NCI-H187 treated with DMSO at 0.1 percent for 48 hours (cell line): ENCODE results near the gene SEC22A.
A peak's percentile ranks its signal among the peaks of the same experiment; 100 is the strongest.
"Not testable (repeated sequence)": the region's sequence is repeated elsewhere in the genome, so short reads cannot be mapped to it uniquely, and the experiment has no call there.

Source experiments
- DNase-seq: peaks from one replicate; lab custom pipeline; 2025; lab: John Stamatoyannopoulos, UW

The SEC22A gene

GRCh38 chr3:123180791-123181190, 21.0 kb upstream of the SEC22A start:
- no peak for DNase-seq

- no peak for DNase-seq
Observed at GRCh38 chr3:123186695-123187094, 15.0 kb upstream of the SEC22A start.

GRCh38 chr3:123188058-123188457, 13.7 kb upstream of the SEC22A start:
- DNase-seq, result no peak

- no peak for DNase-seq
Observed at GRCh38 chr3:123193448-123194101, 8.2 kb upstream of the SEC22A start.

- no peak for DNase-seq
Observed at GRCh38 chr3:123194552-123194951, 7.2 kb upstream of the SEC22A start.

GRCh38 chr3:123198372-123198771, 3.4 kb upstream of the SEC22A start:
- DNase-seq, result no peak

- DNase-seq, result no peak
Observed at GRCh38 chr3:123201223-123201556, 553 bp upstream of the SEC22A start.

GRCh38 chr3:123202451-123202850, 708 bp downstream of the SEC22A start:
- DNase-seq, result no peak

GRCh38 chr3:123218990-123219389, 17.2 kb downstream of the SEC22A start:
- DNase-seq, result no peak

GRCh38 chr3:123221369-123221768, 19.6 kb downstream of the SEC22A start:
- not testable (repeated sequence) for DNase-seq

- no peak for DNase-seq
Observed at GRCh38 chr3:123225016-123225415, 23.3 kb downstream of the SEC22A start.

- no peak for DNase-seq
Observed at GRCh38 chr3:123226549-123226948, 24.8 kb downstream of the SEC22A start.

GRCh38 chr3:123229145-123229544, 27.4 kb downstream of the SEC22A start:
- no peak for DNase-seq

- DNase-seq, result no peak
Observed at GRCh38 chr3:123236902-123237301, 35.2 kb downstream of the SEC22A start.

GRCh38 chr3:123239186-123239585, 37.4 kb downstream of the SEC22A start:
- not testable (repeated sequence) for DNase-seq

- no peak for DNase-seq
Observed at GRCh38 chr3:123239756-123240155, 38.0 kb downstream of the SEC22A start.

- DNase-seq, result no peak
Observed at GRCh38 chr3:123244128-123244527, 42.4 kb downstream of the SEC22A start.

GRCh38 chr3:123246866-123247265, 45.1 kb downstream of the SEC22A start:
- DNase-seq, result no peak

GRCh38 chr3:123256256-123256655, 54.5 kb downstream of the SEC22A start:
- DNase-seq, result no peak

- DNase-seq, result no peak
Observed at GRCh38 chr3:123258359-123258758, 56.6 kb downstream of the SEC22A start.

- peak; percentile 6 for DNase-seq
Observed at GRCh38 chr3:123258811-123259420, 57.2 kb downstream of the SEC22A start.

- DNase-seq, result no peak
Observed at GRCh38 chr3:123261666-123262065, 59.9 kb downstream of the SEC22A start.

GRCh38 chr3:123262226-123262625, 60.5 kb downstream of the SEC22A start:
- DNase-seq, result no peak

GRCh38 chr3:123262868-123263267, 61.1 kb downstream of the SEC22A start:
- DNase-seq, result no peak
